A204.1 (cell line): ENCODE data around the gene DLEU7.

Experiments
- FAIRE-seq: peaks from 2 replicates; lab custom pipeline; 2012; peaks lifted over from hg19 to GRCh38; lab: Jason Lieb, UNC

DLEU7 gene

DNA sequence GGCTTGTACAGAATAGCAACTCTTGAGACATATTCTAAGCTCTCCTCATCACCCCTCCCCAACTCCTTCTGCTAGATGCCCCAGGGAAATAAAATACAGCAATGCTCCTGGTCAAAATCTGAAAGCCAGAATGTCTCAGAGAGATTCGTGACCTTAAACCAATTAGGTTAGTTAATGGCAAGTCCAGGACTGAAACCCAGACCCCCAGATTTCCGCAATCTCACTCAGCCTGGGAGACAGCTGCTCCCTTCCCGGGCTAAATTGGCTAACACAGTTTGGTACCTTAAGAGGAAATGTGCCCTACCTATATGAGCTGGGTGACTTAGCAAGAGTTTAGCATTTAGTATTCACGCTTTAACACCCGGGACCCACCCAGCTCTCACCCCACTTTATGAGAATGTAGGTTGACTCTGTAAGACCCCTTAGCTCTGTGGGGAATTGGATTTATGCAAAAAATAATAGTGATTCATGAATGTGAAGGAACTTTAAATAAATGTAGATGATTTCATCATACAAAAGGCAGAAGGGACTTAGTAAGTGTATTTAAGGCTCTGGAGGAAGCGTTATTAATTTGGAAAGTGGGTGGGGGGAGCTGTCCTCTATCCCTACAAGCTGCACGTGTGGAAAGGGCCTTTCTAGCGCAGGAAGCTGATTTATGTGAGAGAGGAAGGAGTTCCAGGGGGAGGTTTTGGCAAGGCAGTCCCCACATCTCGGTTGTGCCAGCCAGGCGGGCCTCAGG, 1.1 kb downstream of the DLEU7 start:
- FAIRE-seq, result no peak

DNA sequence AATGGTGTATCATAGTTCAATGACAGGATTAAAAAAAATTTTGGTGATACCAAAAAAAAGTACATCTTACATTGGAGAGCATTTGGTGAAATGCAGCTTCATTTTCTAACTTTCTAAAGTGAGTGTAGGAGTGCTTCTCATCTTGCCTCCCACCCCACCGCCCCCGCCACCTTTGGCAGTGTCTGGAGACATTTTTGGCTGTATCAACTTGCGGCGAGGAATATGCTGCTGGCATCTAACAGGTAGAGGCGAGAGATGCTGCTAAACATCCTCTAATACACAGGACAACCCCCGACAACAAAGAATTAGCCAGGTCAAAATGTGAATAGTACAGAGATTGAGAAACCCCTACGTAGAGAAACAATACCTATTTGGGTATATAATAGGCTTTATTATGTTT, 1.7 kb downstream of the DLEU7 start:
- FAIRE-seq, result no peak

DNA sequence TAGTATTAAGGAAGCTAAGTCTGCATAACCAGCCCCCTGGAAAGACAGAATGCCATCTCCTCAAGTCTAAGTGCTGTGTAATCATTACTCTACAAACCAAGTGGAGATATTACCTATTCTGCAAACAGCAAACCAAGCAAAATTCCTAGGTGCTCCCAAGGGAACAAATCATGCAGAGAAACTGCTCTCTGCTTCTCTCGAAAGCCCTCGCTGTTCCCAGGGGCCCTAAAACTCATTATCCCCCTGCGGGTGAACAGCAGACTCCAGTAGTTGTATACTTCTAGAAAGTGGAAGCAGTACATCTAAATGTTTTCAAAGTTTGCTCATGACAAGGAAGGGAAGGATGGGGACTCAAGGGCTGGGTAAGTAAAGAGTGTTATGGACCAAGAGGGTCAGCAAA, 3.2 kb downstream of the DLEU7 start:
- no peak for FAIRE-seq

DNA sequence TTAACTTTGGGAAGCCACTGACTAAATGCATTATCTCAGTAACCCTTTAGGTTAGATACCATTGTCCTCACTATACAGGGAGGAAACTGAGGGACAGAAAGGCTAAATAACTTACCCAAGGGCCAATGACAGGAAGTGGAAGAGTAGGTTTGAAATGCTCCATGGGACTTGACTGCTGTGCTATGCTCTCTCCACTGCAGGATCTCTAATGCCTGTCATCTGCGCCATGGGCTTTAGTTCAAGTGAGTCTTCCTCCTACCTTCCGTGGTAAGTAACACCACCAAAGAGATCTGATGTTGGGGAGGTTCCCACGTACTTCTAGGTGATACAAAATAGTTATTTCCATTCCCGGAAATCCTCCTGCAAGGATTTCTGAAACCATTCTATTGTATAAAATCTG, 3.7 kb downstream of the DLEU7 start:
- no peak for FAIRE-seq

DNA sequence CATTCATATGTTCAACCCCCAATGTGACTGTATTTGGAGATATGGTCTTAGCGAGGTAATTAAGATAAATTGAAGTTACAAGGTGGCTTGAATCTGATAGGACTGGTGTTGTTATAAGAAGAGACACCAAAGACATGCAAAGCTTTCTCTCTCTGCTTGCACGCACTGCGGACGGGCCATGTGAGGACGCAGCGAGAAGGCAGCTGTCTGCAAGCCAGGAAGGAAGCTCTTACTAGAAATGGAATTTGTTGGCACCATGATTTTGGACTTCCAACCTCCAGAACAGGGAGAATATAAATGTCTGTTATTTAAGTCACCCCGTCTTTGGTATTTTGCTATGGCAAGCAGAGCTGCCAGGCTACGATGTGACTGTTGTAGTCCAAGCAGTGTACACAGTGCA, 4.8 kb downstream of the DLEU7 start:
- no peak for FAIRE-seq

DNA sequence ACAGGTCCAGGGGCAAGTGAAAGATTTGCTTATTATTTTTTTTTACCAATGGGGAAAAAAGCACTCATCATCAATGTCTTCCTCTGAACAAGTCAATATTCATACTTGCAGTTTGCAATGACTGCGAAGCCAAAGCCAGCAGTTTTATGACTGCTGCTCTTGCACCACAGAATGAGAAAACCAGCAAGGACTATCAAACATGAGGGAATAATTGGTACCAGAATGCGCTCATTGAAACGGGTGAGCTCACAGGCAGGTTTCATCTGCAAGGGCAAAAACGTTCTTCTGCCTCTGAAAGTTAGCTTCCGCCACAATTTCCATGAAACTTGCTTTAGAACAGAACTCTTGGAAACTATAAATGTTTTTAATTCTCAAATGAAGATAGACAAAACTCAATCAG, 5.5 kb downstream of the DLEU7 start:
- FAIRE-seq, result no peak

DNA sequence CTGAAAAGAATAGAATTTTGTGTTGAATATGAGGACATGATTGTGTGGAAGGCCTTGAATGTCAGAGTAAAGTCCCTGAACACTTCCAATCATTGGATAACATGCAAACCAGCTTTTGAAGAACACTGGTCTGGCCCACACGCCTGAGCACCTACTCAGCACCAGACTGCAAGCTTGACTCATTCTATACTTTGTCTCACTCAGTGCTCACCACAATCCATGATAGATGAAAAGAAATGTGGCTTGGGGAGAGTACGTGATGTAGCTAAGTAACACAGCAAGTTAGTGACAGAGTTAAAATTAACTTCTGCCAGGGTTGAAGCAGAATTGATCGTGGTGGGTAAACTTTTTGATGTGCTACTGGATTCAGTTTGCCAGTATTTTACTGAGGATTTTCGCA, 12.0 kb downstream of the DLEU7 start:
- FAIRE-seq, result no peak

DNA sequence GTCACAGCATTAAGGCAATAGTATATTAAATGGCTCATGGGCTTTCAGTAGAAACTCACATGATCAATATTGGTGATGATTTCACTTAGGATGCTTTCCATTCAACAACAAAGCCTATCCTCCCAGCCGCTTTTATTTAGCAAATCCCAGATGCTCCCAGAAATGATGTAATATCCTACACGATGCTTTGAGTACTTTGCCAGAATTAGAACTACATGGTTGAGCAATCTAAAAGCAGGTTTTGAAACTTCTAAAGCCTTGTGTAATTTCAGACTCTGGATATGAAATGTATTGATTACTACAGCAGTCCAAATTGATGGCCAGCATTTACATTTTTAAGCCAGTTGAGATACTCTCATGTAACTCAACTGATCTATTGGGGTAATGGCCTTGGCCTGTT, 13.6 kb downstream of the DLEU7 start:
- no peak for FAIRE-seq

DNA sequence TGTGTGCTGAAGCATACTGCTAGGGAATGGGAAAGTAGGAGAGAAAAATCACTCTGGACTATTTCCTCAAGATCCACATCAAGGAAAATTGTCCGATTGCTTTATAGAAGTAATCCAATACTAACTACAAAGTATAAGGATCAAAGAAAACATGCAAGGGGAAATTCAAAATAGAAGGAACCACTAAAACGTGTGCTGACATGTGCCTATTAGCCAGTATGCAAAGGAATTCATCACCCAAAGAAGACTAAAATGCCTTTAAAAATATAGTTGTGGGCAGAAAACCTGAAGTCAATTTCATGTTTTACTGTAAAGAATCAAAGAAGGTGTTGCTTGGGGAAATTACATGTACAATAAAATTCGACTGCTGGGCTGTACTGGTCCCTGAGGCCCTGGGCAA, 14.3 kb downstream of the DLEU7 start:
- FAIRE-seq, result no peak

DNA sequence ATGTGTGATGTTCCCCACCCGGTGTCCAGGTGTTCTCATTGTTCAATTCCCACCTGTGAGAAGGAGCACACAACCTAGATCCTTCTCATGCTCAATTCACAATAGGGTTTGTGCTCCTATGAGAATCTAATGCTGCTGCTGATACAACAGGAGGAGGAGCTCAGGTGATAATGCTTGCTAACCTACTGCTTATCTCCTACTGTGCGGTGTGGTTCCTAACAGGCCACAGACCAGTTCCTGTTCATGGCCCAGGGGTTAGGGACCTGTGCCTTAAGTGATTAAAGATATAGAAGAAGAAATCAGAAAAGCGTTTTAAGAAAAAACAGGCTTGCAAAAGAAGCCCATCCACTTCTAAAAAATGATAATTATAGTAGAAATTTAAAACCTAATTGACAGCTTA, 17.5 kb downstream of the DLEU7 start:
- no peak for FAIRE-seq

DNA sequence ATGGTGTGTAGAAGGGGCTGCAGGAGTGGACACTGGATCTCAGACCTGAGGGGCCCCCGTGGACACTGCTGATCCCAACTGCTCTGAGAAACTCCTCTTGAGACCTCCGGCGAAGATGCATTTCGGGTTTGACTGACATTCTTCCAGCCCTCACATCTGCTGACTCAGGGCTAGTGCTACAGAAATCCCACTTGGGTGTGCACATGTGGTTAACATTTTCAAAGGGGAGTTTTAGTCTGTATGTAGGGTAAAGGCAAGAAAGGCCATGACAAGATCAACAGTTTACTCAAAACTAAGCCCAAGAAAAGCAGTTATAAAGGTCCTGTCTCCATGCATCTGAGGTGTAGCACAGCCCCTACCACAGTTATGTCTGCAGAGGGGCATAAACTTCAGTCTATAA, 31.2 kb downstream of the DLEU7 start:
- FAIRE-seq, result no peak

DNA sequence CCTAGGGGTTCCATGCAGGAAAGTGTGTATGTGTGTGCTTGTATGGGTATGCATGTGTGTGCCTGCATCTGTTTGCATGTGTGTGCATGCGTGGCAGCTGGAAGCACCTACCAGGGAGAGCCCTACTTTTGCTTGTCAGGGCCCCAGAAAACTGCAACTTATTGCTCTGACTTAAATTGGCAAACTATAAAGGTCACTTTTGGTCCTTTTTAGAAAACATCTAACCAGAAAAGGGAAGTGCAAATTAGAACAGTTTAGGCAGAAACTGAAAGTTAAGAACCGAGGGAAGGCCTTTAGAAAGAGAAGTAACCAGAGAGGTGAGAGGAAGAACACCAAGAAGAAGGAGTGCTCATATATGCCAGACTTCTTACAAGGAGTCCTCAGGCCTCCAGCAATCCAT, 32.5 kb downstream of the DLEU7 start:
- FAIRE-seq, result no peak

DNA sequence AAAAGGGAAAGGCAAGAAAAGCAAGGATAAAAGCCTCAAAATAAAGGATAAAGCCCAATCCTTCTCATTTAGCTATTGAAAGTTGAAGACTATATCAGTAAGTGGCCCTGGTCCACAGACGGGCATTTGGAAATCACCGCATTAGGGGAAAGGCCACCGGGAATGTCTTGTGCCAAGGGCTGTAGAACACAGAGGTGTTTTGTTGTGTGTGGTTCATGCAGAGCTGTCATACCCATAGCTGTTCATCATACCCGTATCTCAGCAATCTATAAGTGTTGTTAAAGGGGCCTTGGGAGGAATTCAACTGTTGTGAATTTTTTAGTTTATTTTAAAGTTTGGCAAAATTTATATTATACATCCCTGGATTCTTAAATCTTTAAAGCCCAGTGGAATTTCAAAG, 33.0 kb downstream of the DLEU7 start:
- no peak for FAIRE-seq

DNA sequence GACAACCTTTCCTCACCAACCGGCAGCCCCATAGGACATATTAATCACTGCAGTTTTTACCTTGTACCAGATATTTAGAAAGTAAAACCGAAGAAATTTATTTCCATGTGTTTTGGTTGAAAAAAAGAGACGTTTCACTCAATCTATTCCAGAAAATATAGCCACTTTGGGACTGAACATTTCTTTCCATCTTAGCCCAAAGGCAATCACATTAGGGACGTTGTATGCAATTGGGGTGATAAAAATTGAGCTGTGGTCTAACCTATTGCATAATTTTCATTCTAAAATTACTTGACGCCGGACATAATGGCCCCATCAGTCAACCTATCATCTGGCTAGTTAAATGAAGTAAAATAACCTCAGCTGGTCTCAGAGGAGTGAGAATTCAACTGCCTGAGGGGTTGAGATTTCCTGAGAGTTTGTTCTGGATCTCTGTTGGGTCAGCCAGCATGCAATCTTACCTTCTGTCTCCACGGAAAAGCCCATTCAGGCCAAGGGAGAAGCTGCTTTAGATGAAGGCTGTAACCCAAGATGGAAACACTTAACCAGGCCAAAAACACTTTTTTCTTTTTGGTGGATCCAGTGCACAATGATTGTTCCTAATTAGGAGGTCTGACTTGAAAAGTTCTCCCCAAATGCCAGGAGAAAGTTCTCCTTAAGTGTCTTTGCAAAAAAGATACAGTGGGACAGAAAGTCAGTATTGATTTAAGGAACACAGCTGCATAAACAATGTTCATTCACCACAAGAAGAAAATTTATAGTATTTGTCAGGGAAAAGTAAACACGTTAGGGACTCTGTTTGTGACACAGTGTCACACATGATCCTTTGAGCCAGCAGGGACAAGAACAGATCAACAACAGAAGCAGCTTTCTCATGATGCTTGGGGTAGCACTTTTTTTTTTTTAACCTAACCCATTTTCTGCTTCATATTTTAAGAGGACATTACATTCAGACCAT, 34.1 kb downstream of the DLEU7 start:
- FAIRE-seq, result no peak

DNA sequence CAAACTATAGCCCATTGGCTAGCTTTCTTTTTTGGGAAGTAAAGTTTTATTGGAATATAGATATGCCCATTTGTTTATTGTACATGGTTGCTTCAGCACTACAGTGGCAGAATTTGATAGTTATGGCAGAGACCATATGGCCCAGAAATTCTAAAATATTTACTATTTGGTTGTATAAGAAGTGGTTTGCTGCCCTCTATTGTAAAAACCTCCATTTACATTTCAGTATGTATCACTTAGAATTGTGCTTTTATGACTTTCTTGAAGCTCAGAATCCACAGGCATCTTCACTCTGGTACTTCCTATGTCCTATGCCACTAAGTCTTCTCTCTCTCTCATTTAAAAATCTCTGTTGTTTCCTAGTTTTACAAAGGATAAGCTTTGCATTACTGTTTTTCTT, 37.7 kb downstream of the DLEU7 start:
- no peak for FAIRE-seq

DNA sequence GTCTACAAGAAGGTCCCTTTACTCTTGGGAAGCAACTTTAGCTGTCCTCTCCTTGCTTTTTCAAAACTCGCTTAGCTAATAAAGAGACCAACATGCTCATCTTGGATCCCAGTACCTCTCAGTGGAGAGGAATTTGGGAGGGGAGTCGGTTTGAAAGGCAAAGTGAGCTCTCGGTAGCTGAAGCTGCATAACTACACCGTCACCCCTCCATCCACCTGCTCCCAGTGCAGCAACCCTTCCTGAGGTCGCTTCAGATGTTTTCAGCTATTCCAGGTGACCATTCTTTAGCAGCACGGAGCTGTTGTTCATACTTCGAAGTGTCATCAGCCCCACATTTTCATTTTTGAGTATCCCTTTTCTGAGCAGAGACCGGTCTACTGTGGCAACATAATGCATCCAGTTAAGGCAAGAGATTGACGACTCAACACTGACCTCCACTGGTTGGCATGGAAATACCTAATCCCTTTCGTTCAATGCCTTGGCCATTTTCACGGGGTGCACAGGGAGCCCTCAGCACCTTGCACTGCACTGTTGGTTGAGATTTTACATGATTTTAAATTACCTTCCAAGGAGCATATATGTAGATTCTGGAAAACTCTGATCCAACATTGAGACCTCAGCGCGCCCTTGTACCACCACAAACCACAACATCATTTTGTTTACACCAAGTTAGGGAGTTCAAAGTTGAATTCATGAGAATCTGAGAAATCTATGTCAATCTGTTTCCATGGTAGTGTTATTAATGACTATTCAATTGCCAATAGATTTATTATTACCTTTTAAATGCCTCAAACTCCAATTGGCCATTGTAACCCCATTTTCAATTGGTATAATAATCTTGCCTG, 42.2 kb downstream of the DLEU7 start:
- FAIRE-seq, result peak; percentile 82

DNA sequence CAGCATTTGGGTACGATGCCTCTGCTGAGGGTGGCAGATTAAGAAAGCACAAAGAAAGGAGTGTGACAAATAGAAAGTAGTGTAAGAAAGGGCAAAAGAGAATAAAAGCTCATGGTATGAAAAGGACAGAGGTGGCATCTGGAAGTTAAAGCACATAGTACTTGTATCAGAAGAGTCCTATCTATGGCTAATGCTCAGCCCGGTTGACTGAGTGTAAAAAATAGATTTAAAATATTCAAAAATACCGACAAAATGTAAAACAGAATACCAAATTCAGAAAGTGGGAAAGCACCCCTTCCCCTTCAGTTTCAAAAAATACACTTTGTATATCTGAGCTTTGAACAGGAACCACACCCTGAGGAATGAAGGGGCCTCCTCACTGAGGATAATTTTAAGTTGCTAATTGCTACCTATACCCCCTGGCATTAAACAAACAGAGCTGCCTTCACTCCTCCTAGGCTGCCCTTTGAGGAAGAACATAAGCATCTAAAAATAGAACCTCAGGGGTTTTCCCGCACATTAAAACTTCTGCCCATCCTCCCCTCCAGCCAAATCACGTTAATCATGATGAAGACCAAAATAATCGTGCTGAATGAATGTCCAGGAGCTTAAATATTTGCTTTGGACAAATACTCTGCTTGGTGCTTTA, 43.3 kb downstream of the DLEU7 start:
- no peak for FAIRE-seq

DNA sequence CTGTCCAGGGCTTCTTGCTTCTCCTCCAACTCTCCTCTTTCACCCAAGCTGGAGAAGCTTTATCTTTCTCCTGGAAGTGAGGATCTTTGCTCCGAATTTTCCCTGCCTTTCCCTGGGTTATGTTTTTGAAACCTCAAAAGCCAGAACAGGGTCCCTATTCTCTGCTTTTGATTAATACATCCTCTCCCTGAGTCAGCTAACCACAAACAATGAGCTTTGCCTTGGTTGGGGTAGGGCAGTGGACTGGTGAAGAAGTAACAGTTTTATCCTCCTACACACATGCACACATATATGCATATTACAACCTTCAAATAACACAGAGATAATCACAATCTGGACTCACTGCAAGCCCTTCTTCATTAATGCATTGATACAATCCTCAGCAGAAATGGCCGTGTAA, 44.6 kb downstream of the DLEU7 start:
- FAIRE-seq, result no peak

DNA sequence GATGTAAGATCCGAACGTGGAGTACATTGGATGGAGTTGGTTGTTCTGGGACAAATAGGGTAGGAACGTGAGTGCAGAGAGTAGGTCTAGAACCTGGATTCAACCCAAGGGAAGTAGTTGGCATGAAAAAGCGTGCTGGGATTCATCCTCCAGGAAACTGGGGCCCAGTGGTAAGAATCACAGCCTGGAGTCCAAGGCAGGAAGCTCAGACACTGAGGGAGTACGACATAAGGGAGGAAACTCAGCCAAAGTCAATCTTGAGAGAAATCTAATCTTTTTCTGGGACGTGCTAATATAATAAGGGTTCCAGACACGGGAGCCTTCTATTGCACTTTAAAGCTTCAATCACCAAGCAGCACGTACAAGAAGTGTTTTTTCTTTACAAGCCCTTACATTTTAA, 46.4 kb downstream of the DLEU7 start:
- no peak for FAIRE-seq

DNA sequence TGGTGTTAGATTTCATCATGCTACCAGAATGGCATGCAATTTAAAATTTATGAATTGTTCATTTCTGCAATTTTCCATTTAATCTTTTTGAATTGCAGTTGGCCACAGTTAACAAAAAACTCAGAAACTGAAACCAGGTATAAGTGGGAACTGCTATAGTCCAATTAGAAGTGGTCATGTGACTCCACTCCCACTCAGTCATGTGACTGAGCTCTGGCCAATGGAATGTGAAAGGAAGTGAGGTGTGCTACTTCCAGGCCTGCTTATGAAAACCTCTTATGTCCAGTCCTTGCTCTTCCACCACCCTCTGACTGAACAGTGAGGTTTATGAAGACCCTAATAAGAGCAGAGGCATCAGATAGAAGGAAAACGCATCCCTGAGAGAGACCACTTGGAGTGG, 47.0 kb downstream of the DLEU7 start:
- FAIRE-seq, result no peak

DNA sequence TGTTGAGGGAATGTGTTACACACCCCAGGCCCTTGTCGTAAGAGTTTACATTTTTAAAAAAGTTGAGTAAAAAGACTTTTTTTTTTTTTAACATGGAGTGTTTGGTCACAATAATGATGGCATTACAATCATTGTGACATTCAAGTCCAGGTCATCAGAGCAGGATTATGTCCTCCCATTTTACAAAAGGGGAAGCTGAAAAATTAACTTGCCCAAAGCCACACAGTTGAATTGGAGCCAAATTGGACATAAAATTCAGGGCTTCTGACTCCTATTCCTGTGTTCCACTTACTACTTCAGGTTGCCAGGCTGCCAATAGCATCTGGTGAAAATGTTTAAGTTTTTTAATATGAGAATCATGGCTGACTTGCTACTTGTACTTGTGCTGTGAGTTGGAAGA, 49.3 kb downstream of the DLEU7 start:
- FAIRE-seq, result no peak

DNA sequence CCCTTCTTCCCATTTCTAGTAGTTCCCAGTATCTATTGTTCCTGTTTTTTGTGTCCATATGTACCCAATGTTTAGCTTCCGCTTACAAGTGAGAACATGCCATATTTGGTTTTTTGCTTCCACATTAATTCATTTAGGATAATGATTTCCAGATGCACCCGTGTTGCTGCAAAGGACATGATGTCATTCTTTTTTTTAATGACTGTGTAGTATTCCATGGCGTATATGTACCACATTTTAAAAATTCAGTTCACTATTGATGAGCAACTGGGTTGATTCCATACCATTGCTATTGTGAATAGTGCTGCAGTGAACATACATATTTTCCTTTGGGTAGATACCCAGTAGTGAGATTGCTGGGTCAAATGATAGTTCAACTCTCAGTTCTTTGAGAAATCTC, 50.5 kb downstream of the DLEU7 start:
- no peak for FAIRE-seq
